ENCODE results near the gene ASB10. TPM values are rescaled to one million over a fixed set of nuclear protein-coding genes. Genes with fewer than 3 reads are reported as not detected.

ASB10 gene
- total and polyA plus RNA-seq, 4 donors: not detected

DNA sequence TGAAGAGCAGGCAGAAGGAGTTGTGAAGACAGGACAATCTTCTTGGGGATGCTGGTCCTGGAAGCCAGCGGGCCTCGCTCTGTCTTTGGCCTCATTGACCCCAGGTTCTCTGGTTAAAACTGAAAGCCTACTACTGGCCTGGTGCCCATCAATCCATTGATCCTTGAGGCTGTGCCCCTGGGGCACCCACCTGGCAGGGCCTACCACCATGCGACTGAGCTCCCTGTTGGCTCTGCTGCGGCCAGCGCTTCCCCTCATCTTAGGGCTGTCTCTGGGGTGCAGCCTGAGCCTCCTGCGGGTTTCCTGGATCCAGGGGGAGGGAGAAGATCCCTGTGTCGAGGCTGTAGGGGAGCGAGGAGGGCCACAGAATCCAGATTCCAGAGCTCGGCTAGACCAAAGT, 46.8 kb upstream of the ASB10 start:
- Histone ChIP-seq H3K9me3 (ENCODE audit: control insufficient read depth in 4 of 4, insufficient read depth in 3 of 4, low read length in 3 of 4) (no peaks in the 10 kb centered on the region), H3K9ac (ENCODE audit: insufficient read depth in 1 of 2, low read length in 2 of 2) (no peak overlapping the region), H3K36me3 (ENCODE audit: control insufficient read depth in 4 of 4, insufficient read depth in 4 of 4, low read length in 4 of 4) (peaks cover 0 to 39% (median 7%) of the 10 kb centered on the region in 4 donors), H3K27ac (ENCODE audit: low read depth in 1 of 2, low read length in 1 of 2) (no peak overlapping the region), H3K27me3 (ENCODE audit: control insufficient read depth in 3 of 3, insufficient read depth in 3 of 3, low read length in 2 of 3) (no peaks in the 10 kb centered on the region), H3K4me1 (ENCODE audit: control insufficient read depth in 5 of 5, insufficient read depth in 5 of 5, low read length in 5 of 5) (peaks cover 0 to 11% (median 4%) of the 10 kb centered on the region in 5 donors), H3K4me3 (no peak overlapping the region)
- 75 to 87% methylated on average over 9 of the region's 9 CpGs for WGBS, 2 donors
- DNase-seq: no peak
- ATAC-seq (ENCODE audit: insufficient read depth, low FRiP score): no peak
- TF ChIP-seq CTCF (IDR thresholded peaks at IDR 0.05; ENCODE audit: control extremely low read depth, extremely low read depth): no peak

DNA sequence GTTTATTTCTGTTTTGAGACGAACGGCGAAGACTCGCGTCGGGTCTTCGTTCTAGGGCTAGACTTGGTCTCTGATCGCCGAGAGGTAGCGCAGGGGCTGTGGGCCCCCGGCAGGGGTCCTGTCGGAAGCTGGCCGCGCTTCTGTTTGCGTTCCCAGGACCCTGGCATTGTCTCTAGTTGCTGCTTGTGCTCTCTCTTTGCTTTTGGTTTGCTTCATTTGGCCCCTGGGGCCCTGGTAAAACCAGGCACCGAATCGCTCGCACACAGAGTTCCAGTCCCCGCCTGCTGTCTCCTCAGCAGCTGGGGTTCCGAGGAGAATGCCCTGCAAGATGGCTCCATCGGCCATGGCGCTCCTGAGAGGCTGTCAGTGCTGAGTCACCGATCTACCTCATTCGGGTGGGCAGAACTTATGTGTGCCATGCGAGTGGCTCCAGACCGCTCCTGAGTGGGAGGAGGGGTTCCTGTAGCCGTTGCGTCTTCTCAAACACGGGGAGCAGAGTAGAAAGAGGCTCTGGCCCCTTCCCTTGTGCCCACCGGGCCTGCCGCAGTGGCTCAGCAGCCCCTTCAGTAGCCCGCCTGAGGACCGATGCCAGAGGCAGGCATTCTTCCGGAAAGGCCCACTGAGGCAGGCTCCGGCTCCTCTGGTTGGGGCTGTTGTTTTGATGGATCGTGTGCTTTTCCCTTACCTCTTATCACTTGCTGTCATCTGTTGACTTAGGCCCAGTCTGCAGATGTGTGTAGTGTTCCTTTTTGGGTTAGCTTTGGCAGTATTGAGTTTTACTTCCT, 46.1 kb upstream of the ASB10 start:
- WGBS, 2 donors: 3 to 5% methylated on average over 36 of the region's 36 CpGs
- DNase-seq: peak in 1 of 3 donors; percentile 16
- Histone ChIP-seq H3K4me1 (ENCODE audit: control insufficient read depth in 5 of 5, insufficient read depth in 5 of 5, low read length in 5 of 5) (peaks cover 0 to 13% (median 4%) of the 10 kb centered on the region in 5 donors), H3K9ac (ENCODE audit: insufficient read depth in 1 of 2, low read length in 2 of 2) (peak overlapping the region; percentile 37 to 46), H3K27ac (ENCODE audit: low read depth in 1 of 2, low read length in 1 of 2) (peak overlapping the region; percentile 82 to 87), H3K4me3 (peak overlapping the region; percentile 98), H3K36me3 (ENCODE audit: control insufficient read depth in 4 of 4, insufficient read depth in 4 of 4, low read length in 4 of 4) (peaks cover 0 to 33% (median 5%) of the 10 kb centered on the region in 4 donors), H3K9me3 (ENCODE audit: control insufficient read depth in 4 of 4, insufficient read depth in 3 of 4, low read length in 3 of 4) (no peaks in the 10 kb centered on the region), H3K27me3 (ENCODE audit: control insufficient read depth in 3 of 3, insufficient read depth in 3 of 3, low read length in 2 of 3) (no peaks in the 10 kb centered on the region)
- ATAC-seq (ENCODE audit: insufficient read depth, low FRiP score): peak; percentile 64
- TF ChIP-seq CTCF (IDR thresholded peaks at IDR 0.05; ENCODE audit: control extremely low read depth, extremely low read depth): no peak

DNA sequence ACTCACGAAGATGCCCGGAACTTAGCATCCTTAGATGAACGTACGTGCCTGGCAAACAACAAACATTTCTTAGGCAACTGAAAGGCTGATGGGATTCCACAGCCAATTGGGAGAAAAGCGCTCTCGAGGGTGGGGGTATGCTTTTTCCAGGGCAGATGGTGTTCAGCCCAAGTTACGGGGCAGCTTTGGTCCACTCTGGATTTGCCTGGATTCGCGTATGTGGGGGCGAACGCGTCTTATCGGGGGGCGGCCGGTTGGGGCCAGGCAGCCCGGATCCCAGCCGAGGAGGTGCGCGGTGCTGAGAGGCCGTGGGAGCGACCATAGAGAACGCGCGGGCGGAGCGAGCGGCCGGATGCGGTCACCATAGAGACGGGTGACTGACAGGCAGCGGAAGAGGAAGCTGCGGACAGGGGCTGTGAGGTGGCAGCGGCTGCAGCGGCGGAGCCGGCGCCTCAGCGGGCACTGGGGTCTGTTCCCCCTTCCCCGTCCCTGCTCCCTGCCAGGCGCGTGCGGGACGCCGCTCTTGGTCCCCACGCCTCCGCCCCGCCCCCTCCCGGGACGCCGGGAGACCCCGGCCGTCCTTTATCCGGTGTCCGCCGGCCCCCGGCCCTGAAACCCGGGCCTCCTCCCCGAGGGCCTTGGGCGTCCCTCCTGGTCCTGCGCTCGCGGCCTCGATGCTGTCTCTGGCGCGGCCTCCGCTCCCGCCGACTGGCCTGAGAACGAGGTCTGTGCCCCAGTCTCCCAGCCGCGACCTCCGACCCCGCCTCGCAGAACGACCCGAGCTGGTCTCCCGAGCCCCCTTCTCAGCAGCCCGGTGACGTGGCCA, 45.3 kb upstream of the ASB10 start, which contains the start of gene CHPF2:
TSS of gene CHPF2 (plus strand) at position 393 of the 826 bp plus-strand sequence. CDS start 1,529 bp downstream, outside the sequence.
- ATAC-seq (ENCODE audit: insufficient read depth, low FRiP score): peak; percentile 94
- H3K9ac ChIP-seq (ENCODE audit: insufficient read depth in 1 of 2, low read length in 2 of 2): peak within 1 kb of the TSS; percentile 44 to 46
- H3K4me3 ChIP-seq: peak within 1 kb of the TSS; percentile 98
- 0 to 1% methylated on average over 45 to 79 of the region's 79 CpGs for WGBS, 2 donors
- TF ChIP-seq CTCF (IDR thresholded peaks at IDR 0.05; ENCODE audit: control extremely low read depth, extremely low read depth): no peak
- H3K27ac ChIP-seq (ENCODE audit: low read depth in 1 of 2, low read length in 1 of 2): peak within 1 kb of the TSS; percentile 82 to 87
- peak; percentile 87 to 93 (median 88) for DNase-seq
- H3K9me3 ChIP-seq (ENCODE audit: control insufficient read depth in 4 of 4, insufficient read depth in 3 of 4, low read length in 3 of 4): no peaks in the 10 kb centered on the region
- H3K27me3 ChIP-seq (ENCODE audit: control insufficient read depth in 3 of 3, insufficient read depth in 3 of 3, low read length in 2 of 3): no peaks in the 10 kb centered on the region
- H3K4me1 ChIP-seq (ENCODE audit: control insufficient read depth in 5 of 5, insufficient read depth in 5 of 5, low read length in 5 of 5): peaks cover 0 to 20% (median 4%) of the 10 kb centered on the region in 5 donors
- peaks cover 0 to 25% (median 1%) of the 10 kb centered on the region in 4 donors for H3K36me3 ChIP-seq (ENCODE audit: control insufficient read depth in 4 of 4, insufficient read depth in 4 of 4, low read length in 4 of 4)
